ENCODE measurements around the gene PITPNC1. TPM values are rescaled to one million over a fixed set of nuclear protein-coding genes. Genes with fewer than 3 reads are reported as not detected.

Gene PITPNC1
- total RNA-seq, 4 donors from 2014 or later: 8.0 to 20.4 (median 9.6) TPM

- TF ChIP-seq, protein P1, sequence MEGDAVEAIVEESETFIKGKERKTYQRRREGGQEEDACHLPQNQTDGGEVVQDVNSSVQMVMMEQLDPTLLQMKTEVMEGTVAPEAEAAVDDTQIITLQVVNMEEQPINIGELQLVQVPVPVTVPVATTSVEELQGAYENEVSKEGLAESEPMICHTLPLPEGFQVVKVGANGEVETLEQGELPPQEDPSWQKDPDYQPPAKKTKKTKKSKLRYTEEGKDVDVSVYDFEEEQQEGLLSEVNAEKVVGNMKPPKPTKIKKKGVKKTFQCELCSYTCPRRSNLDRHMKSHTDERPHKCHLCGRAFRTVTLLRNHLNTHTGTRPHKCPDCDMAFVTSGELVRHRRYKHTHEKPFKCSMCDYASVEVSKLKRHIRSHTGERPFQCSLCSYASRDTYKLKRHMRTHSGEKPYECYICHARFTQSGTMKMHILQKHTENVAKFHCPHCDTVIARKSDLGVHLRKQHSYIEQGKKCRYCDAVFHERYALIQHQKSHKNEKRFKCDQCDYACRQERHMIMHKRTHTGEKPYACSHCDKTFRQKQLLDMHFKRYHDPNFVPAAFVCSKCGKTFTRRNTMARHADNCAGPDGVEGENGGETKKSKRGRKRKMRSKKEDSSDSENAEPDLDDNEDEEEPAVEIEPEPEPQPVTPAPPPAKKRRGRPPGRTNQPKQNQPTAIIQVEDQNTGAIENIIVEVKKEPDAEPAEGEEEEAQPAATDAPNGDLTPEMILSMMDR (IDR thresholded peaks at IDR 0.05): no peak
- no peak for TF ChIP-seq POLR2A (IDR thresholded peaks at IDR 0.05)
- TF ChIP-seq EP300 (IDR thresholded peaks at IDR 0.05): no peak
- Histone ChIP-seq H3K36me3 (peaks cover 0 to 3% (median 0%) of the 10 kb centered on the region in 3 donors), H3K27me3 (no peaks in the 10 kb centered on the region), H3K27ac (peak overlapping the region; percentile 66 to 94 (median 91)), H3K9me3 (no peaks in the 10 kb centered on the region), H3K4me1 (peaks cover 0 to 58% (median 24%) of the 10 kb centered on the region in 4 donors), H3K4me3 (peak overlapping the region; percentile 80 to 94 (median 84))
- no peak for DNase-seq (ENCODE audit: low spot score in 2 of 2)
- 1% methylated on average over 11 of the region's 11 CpGs for WGBS, 2 donors
These were observed 11.3 kb upstream of the PITPNC1 start for GRCh38 chr17:67365738-67366192.

- H3K27ac ChIP-seq: peak within 1 kb of the TSS; percentile 66 to 94 (median 91)
- no peaks in the 10 kb centered on the region for H3K27me3 ChIP-seq
- DNase-seq (ENCODE audit: low spot score in 2 of 2): peak; percentile 83 to 87
- TF ChIP-seq, protein P1 (IDR thresholded peaks at IDR 0.05): peak in 1 of 5 experiments; percentile 47
- TF ChIP-seq POLR2A (IDR thresholded peaks at IDR 0.05): peak; percentile 48 to 77
- TF ChIP-seq EP300 (IDR thresholded peaks at IDR 0.05): peak; percentile 27 to 95
- WGBS, 2 donors: 1 to 2% methylated on average over 25 to 55 of the region's 55 CpGs
- peaks cover 0 to 3% (median 0%) of the 10 kb centered on the region in 3 donors for H3K36me3 ChIP-seq
- H3K9me3 ChIP-seq: no peaks in the 10 kb centered on the region
- peaks cover 0 to 51% (median 22%) of the 10 kb centered on the region in 4 donors for H3K4me1 ChIP-seq
- peak within 1 kb of the TSS; percentile 80 to 94 (median 84) for H3K4me3 ChIP-seq
These were observed 10.6 kb upstream of the PITPNC1 start, which contains the start of gene PSMD12 for GRCh38 chr17:67366193-67367157. Gene PSMD12, minus strand, starts transcription at chr17:67366577. Its CDS starts 58 bp downstream, at chr17:67366519.

GRCh38 chr17:67369676-67370075 is 7.4 kb upstream of the PITPNC1 start:
- Histone ChIP-seq H3K36me3 (no peaks in the 10 kb centered on the region), H3K4me3 (no peak overlapping the region), H3K9me3 (no peaks in the 10 kb centered on the region), H3K27ac (peak overlapping the region in 1 of 4 donors; percentile 60), H3K4me1 (peaks cover 0 to 26% (median 8%) of the 10 kb centered on the region in 4 donors), H3K27me3 (no peaks in the 10 kb centered on the region)
- DNase-seq (ENCODE audit: low spot score in 2 of 2): no peak
- TF ChIP-seq POLR2A (IDR thresholded peaks at IDR 0.05) (no peak), EP300 (IDR thresholded peaks at IDR 0.05) (no peak)
- TF ChIP-seq, protein P1 (IDR thresholded peaks at IDR 0.05): no peak

DNA sequence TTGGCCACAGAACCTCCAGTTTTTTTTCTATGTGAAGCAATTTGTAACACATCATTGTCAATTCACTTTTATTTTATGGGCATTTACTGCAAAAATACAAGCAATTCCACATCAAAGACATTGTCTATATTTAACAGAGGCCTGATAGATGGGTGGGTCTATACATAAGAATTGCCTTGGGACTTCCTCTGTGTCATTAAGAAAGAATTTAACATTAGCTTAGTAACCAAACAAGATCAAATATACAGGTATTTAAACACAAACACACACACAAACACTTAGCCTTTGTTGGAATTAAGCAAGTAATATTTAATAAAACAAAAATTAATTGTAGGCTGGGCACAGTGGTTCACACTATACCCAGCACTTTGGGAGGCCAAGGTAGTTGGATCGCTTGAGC is 4.3 kb upstream of the PITPNC1 start:
- Histone ChIP-seq H3K27ac (no peak overlapping the region), H3K36me3 (no peaks in the 10 kb centered on the region), H3K4me3 (no peak overlapping the region), H3K9me3 (no peaks in the 10 kb centered on the region), H3K27me3 (no peaks in the 10 kb centered on the region), H3K4me1 (peaks cover 0 to 25% (median 7%) of the 10 kb centered on the region in 4 donors)
- DNase-seq (ENCODE audit: low spot score in 2 of 2): no peak
- 94 to 96% methylated on average over 1 of the region's 1 CpG for WGBS, 2 donors
- TF ChIP-seq EP300 (IDR thresholded peaks at IDR 0.05) (no peak), POLR2A (IDR thresholded peaks at IDR 0.05) (no peak)
- TF ChIP-seq, protein P1 (IDR thresholded peaks at IDR 0.05): no peak

Data from tibial nerve (tissue), 4 donors.